IgD-negative memory B cell (primary cell): ENCODE data around the gene PMPCA. TPM values are rescaled to one million over a fixed set of nuclear protein-coding genes. Genes with fewer than 3 reads are reported as not detected.
"Not testable (repeated sequence)": the region's sequence is repeated elsewhere in the genome, so short reads cannot be mapped to it uniquely, and the experiment has no call there.

Source experiments
- H3K27ac Mint-ChIP-seq, 3 donors: one replicate each; pipeline ENCODE4 v1.8.0; 2020 to 2022; ENCODE audit warnings: mild to moderate bottlenecking in 3 of 3, mixed read lengths in 3 of 3, moderate library complexity in 1 of 3
- H3K27me3 Mint-ChIP-seq: one replicate; pipeline ENCODE4 v1.8.0; 2021; ENCODE audit warnings: mixed read lengths
- H3K36me3 Mint-ChIP-seq: one replicate; pipeline ENCODE4 v1.8.0; 2020; ENCODE audit warnings: mild to moderate bottlenecking, mixed read lengths
- H3K4me1 Mint-ChIP-seq, 3 donors: one replicate each; pipeline ENCODE4 v1.8.0; 2020 to 2022; ENCODE audit warnings: mixed read lengths in 3 of 3, mild to moderate bottlenecking in 1 of 3
- H3K4me3 Mint-ChIP-seq, 4 donors: one replicate each; pipeline ENCODE4 v1.8.0; 2020 to 2022; ENCODE audit warnings: mild to moderate bottlenecking in 4 of 4, mixed read lengths in 4 of 4, moderate library complexity in 3 of 4
- H3K9me3 Mint-ChIP-seq, 3 donors: one replicate each; pipeline ENCODE4 v1.8.0; 2020 to 2021; ENCODE audit warnings: mixed read lengths in 3 of 3, mild to moderate bottlenecking in 1 of 3
- polyA plus RNA-seq: library from polyadenylated mRNA; unstranded; fragments of 300-500 nt; fragmentation: Illumina TruSeq; gene quantifications from one replicate; pipeline ENCODE4 v1.2.3, GENCODE V29; 2021

PMPCA gene
- polyA plus RNA-seq, 1 donor from 2014 or later: 35.0 TPM

- Mint-ChIP-seq H3K4me1 (peaks cover 5 to 12% (median 8%) of the 10 kb centered on the region in 3 donors), H3K9me3 (no peaks in the 10 kb centered on the region), H3K27ac (no peak overlapping the region), H3K4me3 (peak overlapping the region in 1 of 4 donors; percentile 26), H3K27me3 (no peaks in the 10 kb centered on the region), H3K36me3 (peaks cover 2% of the 10 kb centered on the region)
These were observed 14.3 kb upstream of the PMPCA start for GRCh38 chr9:136396219-136396515.

GRCh38 chr9:136397643-136398042, 12.8 kb upstream of the PMPCA start:
- H3K27me3 Mint-ChIP-seq: no peaks in the 10 kb centered on the region
- H3K4me3 Mint-ChIP-seq: no peak overlapping the region
- H3K36me3 Mint-ChIP-seq: peaks cover 3% of the 10 kb centered on the region

GRCh38 chr9:136398286-136398685, 12.2 kb upstream of the PMPCA start:
- H3K36me3 Mint-ChIP-seq: peaks cover 3% of the 10 kb centered on the region

More at GRCh38 chr9:136397643-136398042, 12.8 kb upstream of the PMPCA start:
- Mint-ChIP-seq H3K4me1 (peaks cover 8 to 14% (median 8%) of the 10 kb centered on the region in 3 donors), H3K27ac (peak overlapping the region in 1 of 3 donors; percentile 25), H3K9me3 (no peaks in the 10 kb centered on the region)

GRCh38 chr9:136399176-136400037, 11.1 kb upstream of the PMPCA start:
- Mint-ChIP-seq H3K27ac (peak overlapping the region in 2 of 3 donors; percentile 71 to 92), H3K27me3 (no peaks in the 10 kb centered on the region), H3K9me3 (no peaks in the 10 kb centered on the region)

More at GRCh38 chr9:136398286-136398685, 12.2 kb upstream of the PMPCA start:
- H3K9me3 Mint-ChIP-seq: no peaks in the 10 kb centered on the region
- H3K4me3 Mint-ChIP-seq: peak overlapping the region in 3 of 4 donors; percentile 16 to 92 (median 89)
- H3K27ac Mint-ChIP-seq: no peak overlapping the region
- peaks cover 8 to 15% (median 8%) of the 10 kb centered on the region in 3 donors for H3K4me1 Mint-ChIP-seq
- no peaks in the 10 kb centered on the region for H3K27me3 Mint-ChIP-seq

GRCh38 chr9:136400038-136400834, 10.2 kb upstream of the PMPCA start, which contains the start of gene SNAPC4:
SNAPC4 (minus strand) TSS chr9:136400170; CDS start chr9:136398428, 1,742 bp downstream.
- Mint-ChIP-seq H3K9me3 (no peaks in the 10 kb centered on the region), H3K36me3 (peaks cover 3% of the 10 kb centered on the region), H3K27me3 (no peaks in the 10 kb centered on the region), H3K4me3 (peak within 1 kb of the TSS; percentile 82 to 92 (median 90)), H3K27ac (peak within 1 kb of the TSS in 2 of 3 donors; percentile 71 to 92), H3K4me1 (peaks cover 25 to 32% (median 27%) of the 10 kb centered on the region in 3 donors)

More at GRCh38 chr9:136399176-136400037, 11.1 kb upstream of the PMPCA start:
- H3K4me3 Mint-ChIP-seq: peak overlapping the region; percentile 82 to 92 (median 90)
- peaks cover 17 to 25% (median 19%) of the 10 kb centered on the region in 3 donors for H3K4me1 Mint-ChIP-seq
- peaks cover 3% of the 10 kb centered on the region for H3K36me3 Mint-ChIP-seq

- Mint-ChIP-seq H3K9me3 (no peaks in the 10 kb centered on the region), H3K27me3 (no peaks in the 10 kb centered on the region), H3K4me1 (peaks cover 25 to 36% (median 27%) of the 10 kb centered on the region in 3 donors)
These were observed 9.1 kb upstream of the PMPCA start for GRCh38 chr9:136401173-136401922.

GRCh38 chr9:136402067-136402466, 8.4 kb upstream of the PMPCA start:
- Mint-ChIP-seq H3K4me3 (peak overlapping the region in 2 of 4 donors; percentile 66 to 81), H3K27ac (peak overlapping the region in 1 of 3 donors; percentile 70), H3K4me1 (peaks cover 25 to 36% (median 27%) of the 10 kb centered on the region in 3 donors), H3K36me3 (peaks cover 3% of the 10 kb centered on the region), H3K9me3 (no peaks in the 10 kb centered on the region), H3K27me3 (no peaks in the 10 kb centered on the region)

More at GRCh38 chr9:136401173-136401922, 9.1 kb upstream of the PMPCA start:
- Mint-ChIP-seq H3K4me3 (peak overlapping the region; percentile 10 to 66 (median 30)), H3K36me3 (peaks cover 3% of the 10 kb centered on the region), H3K27ac (no peak overlapping the region)

- no peaks in the 10 kb centered on the region for H3K27me3 Mint-ChIP-seq
- H3K4me3 Mint-ChIP-seq: peak overlapping the region; percentile 61 to 87 (median 82)
- H3K27ac Mint-ChIP-seq: peak overlapping the region in 2 of 3 donors; percentile 92 to 94
- H3K36me3 Mint-ChIP-seq: peaks cover 3% of the 10 kb centered on the region
- H3K9me3 Mint-ChIP-seq: no peaks in the 10 kb centered on the region
- peaks cover 27 to 35% (median 29%) of the 10 kb centered on the region in 3 donors for H3K4me1 Mint-ChIP-seq
These were observed 6.9 kb upstream of the PMPCA start for GRCh38 chr9:136403538-136403914.

- Mint-ChIP-seq H3K9me3 (no peaks in the 10 kb centered on the region), H3K4me1 (peaks cover 28 to 34% (median 31%) of the 10 kb centered on the region in 3 donors), H3K4me3 (peak overlapping the region; percentile 61 to 88 (median 85)), H3K27me3 (no peaks in the 10 kb centered on the region), H3K36me3 (peaks cover 7% of the 10 kb centered on the region), H3K27ac (peak overlapping the region; percentile 71 to 94 (median 92))
These were observed 6.3 kb upstream of the PMPCA start for GRCh38 chr9:136403915-136404800.

GRCh38 chr9:136404801-136405136, 5.7 kb upstream of the PMPCA start:
- Mint-ChIP-seq H3K4me3 (peak overlapping the region in 3 of 4 donors; percentile 75 to 88 (median 87)), H3K27ac (peak overlapping the region; percentile 71 to 94 (median 92)), H3K27me3 (no peaks in the 10 kb centered on the region), H3K36me3 (peaks cover 7% of the 10 kb centered on the region), H3K9me3 (no peaks in the 10 kb centered on the region), H3K4me1 (peaks cover 28 to 37% (median 35%) of the 10 kb centered on the region in 3 donors)

- Mint-ChIP-seq H3K9me3 (no peaks in the 10 kb centered on the region), H3K27ac (no peak overlapping the region), H3K36me3 (peaks cover 7% of the 10 kb centered on the region), H3K4me1 (peaks cover 28 to 39% (median 37%) of the 10 kb centered on the region in 3 donors), H3K4me3 (peak overlapping the region in 1 of 4 donors; percentile 78), H3K27me3 (no peaks in the 10 kb centered on the region)
These were observed 5.0 kb upstream of the PMPCA start for GRCh38 chr9:136405481-136405880.

GRCh38 chr9:136405904-136406303, 4.6 kb upstream of the PMPCA start:
- not testable (repeated sequence) for H3K36me3 Mint-ChIP-seq, H3K9me3 Mint-ChIP-seq, H3K27ac Mint-ChIP-seq, H3K27me3 Mint-ChIP-seq
- Mint-ChIP-seq H3K4me3 (peak overlapping the region in 2 of 4 donors; percentile 18 to 78), H3K4me1 (peaks cover 28 to 39% (median 37%) of the 10 kb centered on the region in 3 donors)

- Mint-ChIP-seq H3K27ac (peak overlapping the region in 1 of 3 donors; percentile 73), H3K4me3 (peak overlapping the region in 2 of 4 donors; percentile 22 to 85), H3K4me1 (peaks cover 38 to 47% (median 42%) of the 10 kb centered on the region in 3 donors)
- not testable (repeated sequence) for H3K9me3 Mint-ChIP-seq, H3K27me3 Mint-ChIP-seq, H3K36me3 Mint-ChIP-seq
These were observed 3.4 kb upstream of the PMPCA start for GRCh38 chr9:136407061-136407460.
